Activated CD8-positive, alpha-beta memory T cell treated with anti-CD3 and anti-CD28 coated beads for 24 hours (primary cell): ENCODE measurements around the gene CLCF1.
A peak's percentile ranks its signal among the peaks of the same experiment; 100 is the strongest.

Experiments used
- DNase-seq: peaks from one replicate; pipeline ENCODE4 v3.0.0-alpha.2; 2020

Gene CLCF1

GRCh38 chr11:67395555-67396258, 22.3 kb upstream of the CLCF1 start:
- no peak for DNase-seq

- no peak for DNase-seq
These were observed 20.6 kb upstream of the CLCF1 start for GRCh38 chr11:67393990-67394389.

- DNase-seq = no peak
These were observed 20.0 kb upstream of the CLCF1 start for GRCh38 chr11:67393437-67393836.

GRCh38 chr11:67392183-67392715, 18.9 kb upstream of the CLCF1 start:
- DNase-seq = no peak

GRCh38 chr11:67391304-67392182, 18.1 kb upstream of the CLCF1 start, which contains the start of gene RAD9A:
Gene RAD9A, plus strand, starts transcription at chr11:67391986. Its CDS starts 59 bp downstream, at chr11:67392045.
- DNase-seq = peak; percentile 95

- no peak for DNase-seq
These were observed 17.5 kb upstream of the CLCF1 start for GRCh38 chr11:67390947-67391303.

GRCh38 chr11:67389477-67389876, 16.1 kb upstream of the CLCF1 start:
- peak; percentile 82 for DNase-seq

GRCh38 chr11:67387518-67387917, 14.1 kb upstream of the CLCF1 start:
- DNase-seq = no peak

GRCh38 chr11:67387069-67387468, 13.7 kb upstream of the CLCF1 start:
- no peak for DNase-seq

- DNase-seq = no peak
These were observed 11.5 kb upstream of the CLCF1 start for GRCh38 chr11:67384851-67385366.

GRCh38 chr11:67382276-67383136, 9.1 kb upstream of the CLCF1 start:
- DNase-seq = peak; percentile 94

GRCh38 chr11:67381244-67381972, 8.0 kb upstream of the CLCF1 start:
- DNase-seq = no peak

GRCh38 chr11:67379061-67380058, 6.0 kb upstream of the CLCF1 start:
- no peak for DNase-seq

- DNase-seq = no peak
These were observed 5.1 kb upstream of the CLCF1 start for GRCh38 chr11:67378544-67378943.

GRCh38 chr11:67376873-67377808, 3.7 kb upstream of the CLCF1 start:
- DNase-seq = no peak

GRCh38 chr11:67376063-67376820, 2.8 kb upstream of the CLCF1 start:
- no peak for DNase-seq

GRCh38 chr11:67375320-67376055, 2.1 kb upstream of the CLCF1 start:
- DNase-seq = no peak
